GM19023 (cell line): Measurements from ENCODE around the gene PATJ.
"Not testable (repeated sequence)": the region's sequence is repeated elsewhere in the genome, so short reads cannot be mapped to it uniquely, and the experiment has no call there.

Source experiments
- ATAC-seq: cut with Tn5 transposase; IDR thresholded peaks from one replicate; pipeline ENCODE4 v1.9.1; 2021; ENCODE audit warnings: mild to moderate bottlenecking, moderate library complexity; ENCODE audit not compliant: unreplicated experiment

The PATJ gene

GRCh38 chr1:61743716-61744580 is 1.7 kb downstream of the PATJ start:
- ATAC-seq = no peak

DNA sequence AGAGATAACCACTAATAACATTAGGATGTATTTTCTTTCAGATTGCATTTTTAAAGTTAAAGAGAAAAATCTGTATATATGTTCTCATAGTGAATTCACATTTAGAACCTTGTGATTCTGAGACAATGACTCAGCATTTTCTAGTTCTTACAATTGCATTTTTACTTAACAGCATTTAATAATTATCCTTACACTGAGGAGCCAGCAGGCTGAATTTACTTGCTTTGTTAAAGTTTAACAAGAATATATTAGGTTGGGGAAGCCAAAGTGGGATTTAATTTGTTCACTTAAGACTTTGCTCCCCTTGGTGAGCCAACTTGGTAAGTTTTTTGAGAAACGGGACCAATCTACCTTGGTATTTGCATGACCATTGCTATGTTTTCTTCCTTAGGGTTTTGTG is 4.5 kb downstream of the PATJ start:
- no peak for ATAC-seq

GRCh38 chr1:61748566-61748965 is 6.3 kb downstream of the PATJ start:
- no peak for ATAC-seq

DNA sequence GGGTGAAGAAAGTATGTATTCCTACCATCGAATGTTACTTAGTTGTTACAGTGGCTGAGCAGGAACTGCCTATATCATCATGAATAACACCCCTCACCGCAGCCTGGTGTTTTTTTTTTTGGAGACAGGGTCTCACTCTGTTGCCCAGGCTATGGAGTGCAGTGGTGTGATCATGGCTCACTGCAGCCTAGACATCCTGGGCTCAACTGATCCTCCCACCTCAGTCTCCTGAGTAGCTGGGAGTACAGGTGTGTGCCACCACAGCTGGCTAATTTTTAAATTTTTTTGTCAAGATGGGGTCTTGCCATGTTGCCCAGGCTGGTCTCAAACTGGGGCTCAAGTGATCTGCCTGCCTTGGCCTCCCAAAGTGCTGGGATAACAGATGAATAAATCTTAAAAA is 7.3 kb downstream of the PATJ start:
- no peak for ATAC-seq

DNA sequence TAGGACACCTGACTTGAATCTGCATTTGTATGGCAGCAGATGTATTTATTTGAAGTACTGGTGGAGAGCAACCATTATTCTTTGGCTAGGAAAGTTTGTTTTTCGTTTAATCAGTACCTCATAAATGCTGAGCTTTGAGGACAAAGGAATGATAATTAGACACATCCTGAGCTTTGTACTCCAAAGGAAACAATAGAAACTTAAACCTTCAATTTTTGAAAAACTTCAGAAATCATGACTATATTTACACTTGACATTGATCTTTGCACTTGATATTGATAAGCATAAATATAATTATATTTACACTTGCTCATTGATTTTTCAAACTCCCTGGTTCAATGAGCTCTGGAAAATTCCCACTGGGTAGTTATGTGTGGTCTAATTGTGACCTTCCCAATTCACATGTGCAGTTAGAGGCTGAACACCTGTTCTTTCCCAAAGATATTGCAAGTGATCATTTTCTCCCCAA is 10.7 kb downstream of the PATJ start:
- ATAC-seq = no peak

DNA sequence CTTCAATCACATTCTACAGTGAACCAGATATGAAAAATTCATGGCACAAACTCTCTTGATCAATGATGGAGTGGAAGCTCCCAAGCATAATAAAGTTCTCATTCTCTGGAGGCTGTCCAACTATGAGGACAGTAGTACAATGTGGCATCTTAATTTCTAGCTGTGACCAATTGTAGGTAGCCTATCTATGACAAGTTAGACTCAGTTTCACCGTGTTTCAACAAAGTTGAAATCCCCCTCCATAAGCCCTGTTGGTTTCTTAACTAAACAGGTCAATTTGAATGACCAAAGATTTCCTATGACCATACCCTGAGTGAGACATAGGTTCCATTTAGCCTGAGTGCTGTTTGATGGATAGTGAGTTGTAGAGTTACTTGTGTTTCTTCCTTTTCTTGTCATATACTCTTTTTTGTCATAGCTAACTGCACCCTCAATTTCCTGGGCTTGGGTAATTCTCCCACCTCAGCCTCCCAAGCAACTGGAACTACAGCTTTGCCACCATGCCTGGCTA is 11.8 kb downstream of the PATJ start:
- no peak for ATAC-seq

DNA sequence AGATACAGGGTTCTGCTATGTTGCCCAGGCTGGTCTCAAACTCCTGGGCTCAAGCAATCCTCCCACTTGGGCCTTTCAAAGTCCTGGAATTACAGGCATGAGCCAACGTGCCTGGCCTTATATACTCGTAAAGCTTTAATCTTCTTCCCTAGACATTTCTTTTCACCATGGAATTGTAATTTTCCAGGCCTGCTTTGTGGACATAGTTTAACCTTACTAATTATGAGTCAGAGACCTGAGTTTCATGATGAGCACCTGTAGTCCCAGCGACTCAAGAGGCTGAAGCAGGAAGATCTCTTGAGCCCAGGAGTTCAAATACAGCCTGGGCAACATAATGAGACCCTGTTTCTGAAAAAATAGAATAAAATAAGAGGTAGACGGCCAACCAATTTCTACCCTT is 12.3 kb downstream of the PATJ start:
- no peak for ATAC-seq

DNA sequence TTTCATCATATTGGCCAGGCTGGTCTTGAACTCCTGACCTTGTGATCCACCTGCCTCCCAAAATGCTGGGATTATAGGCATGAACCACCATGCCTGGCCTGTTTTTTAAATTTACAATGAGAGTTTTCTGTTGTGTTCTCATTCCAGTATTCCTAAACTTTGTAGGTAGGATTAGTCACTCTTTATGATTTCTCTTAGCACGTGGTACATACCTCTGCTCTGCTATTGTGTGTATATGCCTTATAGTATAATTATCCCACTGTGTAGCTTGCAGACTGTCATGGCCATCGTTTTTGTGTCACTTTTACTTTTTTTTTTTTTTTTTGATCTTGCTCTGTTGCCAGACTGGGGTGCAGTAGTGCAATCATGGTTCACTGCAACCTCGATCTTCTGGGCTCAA is 14.5 kb downstream of the PATJ start:
- no peak for ATAC-seq

GRCh38 chr1:61757950-61758349 is 15.7 kb downstream of the PATJ start:
- no peak for ATAC-seq

- ATAC-seq = no peak
These were observed 27.9 kb downstream of the PATJ start for GRCh38 chr1:61770131-61770530.

DNA sequence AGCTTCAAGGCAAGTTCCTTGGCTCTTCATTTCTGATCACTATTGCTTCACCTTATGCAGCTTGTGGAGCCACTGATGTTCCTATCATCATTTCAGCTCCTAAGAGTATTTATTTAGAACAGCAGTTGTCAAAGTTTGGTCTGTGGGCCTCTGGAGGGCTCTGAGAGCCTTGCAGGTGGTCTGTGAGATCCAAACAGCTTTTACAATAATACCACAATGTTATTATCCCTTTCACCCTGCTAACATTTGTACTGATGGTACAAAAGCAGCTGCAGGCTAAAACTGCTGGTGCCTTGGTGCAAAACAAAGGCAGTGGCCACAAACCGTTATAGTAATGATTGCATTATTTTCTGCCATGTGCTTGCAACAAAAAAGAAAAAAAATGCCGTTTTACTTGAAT is 33.8 kb downstream of the PATJ start:
- no peak for ATAC-seq

- ATAC-seq = no peak
These were observed 37.0 kb downstream of the PATJ start for GRCh38 chr1:61779231-61779630.

DNA sequence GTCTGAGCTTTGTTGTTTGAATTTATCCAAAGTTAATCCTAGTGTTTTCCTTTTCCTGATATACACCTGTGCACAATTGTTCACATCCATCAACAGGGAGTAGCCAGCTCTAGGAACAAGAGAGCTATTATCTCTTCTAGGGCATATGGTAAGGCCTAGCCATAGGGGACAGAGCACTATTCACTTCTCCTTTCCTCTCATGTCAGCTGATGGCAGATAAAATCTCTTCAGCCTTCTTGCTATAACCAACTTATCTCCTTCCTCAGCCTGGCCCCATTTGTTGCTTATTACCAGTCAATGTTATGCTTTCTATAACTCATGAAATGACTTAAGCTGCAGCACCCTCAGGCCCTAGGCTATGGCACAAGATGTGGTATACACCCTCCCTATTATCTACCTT is 38.9 kb downstream of the PATJ start:
- ATAC-seq = no peak

- ATAC-seq = no peak
These were observed 40.5 kb downstream of the PATJ start for GRCh38 chr1:61782771-61783170.

GRCh38 chr1:61784726-61785125 is 42.4 kb downstream of the PATJ start:
- no peak for ATAC-seq

GRCh38 chr1:61790837-61791236 is 48.6 kb downstream of the PATJ start:
- ATAC-seq = no peak

GRCh38 chr1:61797045-61797755 is 54.9 kb downstream of the PATJ start:
- no peak for ATAC-seq

DNA sequence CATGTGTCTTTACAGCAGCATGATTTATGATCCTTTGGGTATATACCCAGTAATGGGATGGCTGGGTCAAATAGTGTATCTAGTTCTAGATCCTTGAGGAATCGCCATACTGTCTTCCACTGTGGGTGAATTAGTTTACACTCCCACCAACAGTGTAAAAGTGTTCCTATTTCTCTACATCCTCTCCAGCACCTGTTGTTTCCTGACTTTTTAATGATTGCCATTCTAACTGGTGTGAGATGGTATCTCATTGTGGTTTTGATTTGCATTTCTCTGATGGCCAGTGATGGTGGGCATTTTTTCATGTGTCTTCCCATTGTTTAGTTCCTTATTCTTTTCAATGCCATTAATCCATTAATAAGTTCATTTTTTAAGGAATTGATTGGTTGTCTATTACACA is 58.8 kb downstream of the PATJ start:
- ATAC-seq = not testable (repeated sequence)

- ATAC-seq = no peak
These were observed 65.4 kb downstream of the PATJ start for GRCh38 chr1:61807606-61808140.

- ATAC-seq = no peak
These were observed 66.0 kb downstream of the PATJ start for GRCh38 chr1:61808321-61808720.

DNA sequence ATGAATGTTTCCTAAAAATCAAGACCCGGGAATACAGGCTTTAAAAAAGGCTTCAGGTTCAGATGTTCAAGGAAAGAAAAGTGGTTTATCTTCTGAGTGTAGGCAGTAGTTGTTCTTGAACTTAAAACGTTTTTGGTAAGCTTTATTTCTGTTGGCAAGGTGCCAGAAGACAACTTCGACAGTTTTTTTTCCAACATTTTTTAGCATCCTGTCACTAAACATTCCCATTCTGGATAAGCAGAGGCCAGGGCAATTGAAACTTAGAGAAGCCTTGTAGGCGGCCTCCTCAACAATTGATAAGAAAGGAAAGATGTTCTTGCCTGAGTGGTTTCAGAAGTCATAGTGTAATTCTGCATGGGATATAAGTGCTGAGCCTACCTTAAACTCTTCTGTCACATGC is 66.7 kb downstream of the PATJ start:
- ATAC-seq = no peak

- ATAC-seq = no peak
These were observed 70.6 kb downstream of the PATJ start for GRCh38 chr1:61812916-61813315.
